ENCODE data around the gene MLLT6. TPM values are rescaled to one million over a fixed set of nuclear protein-coding genes. Genes with fewer than 3 reads are reported as not detected.

Gene MLLT6
- total RNA-seq, 1 donor from 2014 or later = 59.8 TPM

GRCh38 chr17:38739305-38739704, 34.2 kb downstream of the MLLT6 start:
- no peak for TF ChIP-seq CTCF (IDR thresholded peaks at IDR 0.05; ENCODE audit: partially characterized antibody, unreplicated experiment)
- Mint-ChIP-seq H3K4me3 (ENCODE audit: unreplicated experiment) (no peak overlapping the region), H3K27ac (ENCODE audit: unreplicated experiment) (no peak overlapping the region), H3K27me3 (ENCODE audit: unreplicated experiment) (peaks cover 9% of the 10 kb centered on the region), H3K36me3 (ENCODE audit: unreplicated experiment) (peaks cover 5% of the 10 kb centered on the region), H3K4me1 (ENCODE audit: low read depth, unreplicated experiment) (peaks cover 27% of the 10 kb centered on the region), H3K9me3 (ENCODE audit: unreplicated experiment) (peaks cover 16% of the 10 kb centered on the region)
- DNase-seq = no peak

- peaks cover 9% of the 10 kb centered on the region for H3K27me3 Mint-ChIP-seq (ENCODE audit: unreplicated experiment)
- H3K4me3 Mint-ChIP-seq (ENCODE audit: unreplicated experiment) = no peak overlapping the region
- no peak overlapping the region for H3K27ac Mint-ChIP-seq (ENCODE audit: unreplicated experiment)
- H3K36me3 Mint-ChIP-seq (ENCODE audit: unreplicated experiment) = peaks cover 5% of the 10 kb centered on the region
- H3K4me1 Mint-ChIP-seq (ENCODE audit: low read depth, unreplicated experiment) = peaks cover 31% of the 10 kb centered on the region
- DNase-seq = no peak
- peaks cover 16% of the 10 kb centered on the region for H3K9me3 Mint-ChIP-seq (ENCODE audit: unreplicated experiment)
- TF ChIP-seq CTCF (IDR thresholded peaks at IDR 0.05; ENCODE audit: partially characterized antibody, unreplicated experiment) = no peak
These were observed 35.0 kb downstream of the MLLT6 start for GRCh38 chr17:38740044-38740443.

GRCh38 chr17:38740806-38741205, 35.7 kb downstream of the MLLT6 start:
- Mint-ChIP-seq H3K27ac (ENCODE audit: unreplicated experiment) (peak overlapping the region; percentile 64), H3K27me3 (ENCODE audit: unreplicated experiment) (peaks cover 9% of the 10 kb centered on the region), H3K4me3 (ENCODE audit: unreplicated experiment) (no peak overlapping the region), H3K9me3 (ENCODE audit: unreplicated experiment) (peaks cover 16% of the 10 kb centered on the region), H3K4me1 (ENCODE audit: low read depth, unreplicated experiment) (peaks cover 31% of the 10 kb centered on the region), H3K36me3 (ENCODE audit: unreplicated experiment) (peaks cover 5% of the 10 kb centered on the region)
- DNase-seq = no peak
- no peak for TF ChIP-seq CTCF (IDR thresholded peaks at IDR 0.05; ENCODE audit: partially characterized antibody, unreplicated experiment)

GRCh38 chr17:38741461-38741860, 36.4 kb downstream of the MLLT6 start:
- Mint-ChIP-seq H3K9me3 (ENCODE audit: unreplicated experiment) (peaks cover 18% of the 10 kb centered on the region), H3K4me1 (ENCODE audit: low read depth, unreplicated experiment) (peaks cover 38% of the 10 kb centered on the region), H3K27ac (ENCODE audit: unreplicated experiment) (no peak overlapping the region), H3K27me3 (ENCODE audit: unreplicated experiment) (peaks cover 9% of the 10 kb centered on the region), H3K4me3 (ENCODE audit: unreplicated experiment) (peak overlapping the region; percentile 12), H3K36me3 (ENCODE audit: unreplicated experiment) (peaks cover 5% of the 10 kb centered on the region)
- no peak for TF ChIP-seq CTCF (IDR thresholded peaks at IDR 0.05; ENCODE audit: partially characterized antibody, unreplicated experiment)
- no peak for DNase-seq

- TF ChIP-seq CTCF (IDR thresholded peaks at IDR 0.05; ENCODE audit: partially characterized antibody, unreplicated experiment) = no peak
- Mint-ChIP-seq H3K27me3 (ENCODE audit: unreplicated experiment) (peaks cover 9% of the 10 kb centered on the region), H3K9me3 (ENCODE audit: unreplicated experiment) (peaks cover 19% of the 10 kb centered on the region), H3K4me3 (ENCODE audit: unreplicated experiment) (peak overlapping the region; percentile 76), H3K4me1 (ENCODE audit: low read depth, unreplicated experiment) (peaks cover 39% of the 10 kb centered on the region), H3K36me3 (ENCODE audit: unreplicated experiment) (peaks cover 5% of the 10 kb centered on the region), H3K27ac (ENCODE audit: unreplicated experiment) (peak overlapping the region; percentile 57)
- no peak for DNase-seq
These were observed 36.9 kb downstream of the MLLT6 start for GRCh38 chr17:38741921-38742410.

All from glutamatergic neuron (in vitro differentiated cells).